ENCODE measurements around the gene ITGBL1.

- TF ChIP-seq CTCF (IDR thresholded peaks at IDR 0.05; ENCODE audit: low read depth, low read length), result no peak
- no peak for TF ChIP-seq MAX (IDR thresholded peaks at IDR 0.05; ENCODE audit: low read depth, low read length)
- no peak for TF ChIP-seq POLR2A (IDR thresholded peaks at IDR 0.05; ENCODE audit: extremely low read depth, insufficient read length)
Observed at GRCh38 chr13:101467415-101467814, 14.9 kb downstream of the ITGBL1 start.
